H9 (cell line): ENCODE data around the gene MED9. TPM values are rescaled to one million over a fixed set of nuclear protein-coding genes. Genes with fewer than 3 reads are reported as not detected.

Experiments used
- DNase-seq: peaks from one replicate; pipeline ENCODE4 v3.0.0-alpha.2; 2017
- H2AFZ ChIP-seq: one replicate; pipeline ENCODE4 v1.6.1; 2013; ENCODE audit warnings: mild to moderate bottlenecking, low read length, control low read depth, moderate library complexity
- H2AK5ac ChIP-seq: 2 replicates; pipeline ENCODE4 v1.6.1; 2013; ENCODE audit warnings: low read length, control low read depth, mixed read lengths; ENCODE audit not compliant: insufficient read length
- H2BK120ac ChIP-seq: one replicate; pipeline ENCODE4 v1.6.1; 2013; ENCODE audit warnings: low read depth, mild to moderate bottlenecking, low read length, control low read depth, inconsistent platforms; ENCODE audit not compliant: poor library complexity, severe bottlenecking
- H2BK12ac ChIP-seq: 2 replicates; pipeline ENCODE4 v1.6.1; 2013; ENCODE audit warnings: low read length, control low read depth, mixed read lengths, low read depth; ENCODE audit not compliant: insufficient read length
- H2BK15ac ChIP-seq: 2 replicates; pipeline ENCODE4 v1.6.1; 2013; ENCODE audit warnings: low read depth, low read length, control low read depth
- H2BK20ac ChIP-seq: one replicate; pipeline ENCODE4 v1.6.1; 2013; ENCODE audit warnings: low read depth, mild to moderate bottlenecking, low read length, control low read depth, inconsistent platforms; ENCODE audit not compliant: poor library complexity, severe bottlenecking
- H2BK5ac ChIP-seq: 2 replicates; pipeline ENCODE4 v1.6.1; 2013; ENCODE audit warnings: low read length, control low read depth, mixed read lengths; ENCODE audit not compliant: insufficient read length
- H3K14ac ChIP-seq: 2 replicates; pipeline ENCODE4 v1.6.1; 2013; ENCODE audit warnings: low read length, control low read depth; ENCODE audit not compliant: insufficient read depth
- H3K18ac ChIP-seq: 2 replicates; pipeline ENCODE4 v1.6.1; 2013; ENCODE audit warnings: low read depth, mild to moderate bottlenecking, mixed read lengths, low read length, control low read depth; ENCODE audit not compliant: insufficient read length
- H3K23ac ChIP-seq: 2 replicates; pipeline ENCODE4 v1.6.1; 2013; ENCODE audit warnings: low read length, control low read depth, mixed read lengths, low read depth; ENCODE audit not compliant: insufficient read length
- H3K23me2 ChIP-seq: 2 replicates; pipeline ENCODE4 v1.6.1; 2013; ENCODE audit warnings: low read depth, mild to moderate bottlenecking, mixed read lengths, low read length, control low read depth; ENCODE audit not compliant: insufficient read length, poor library complexity, severe bottlenecking
- H3K27ac ChIP-seq: 2 replicates; pipeline ENCODE4 v1.5.1; 2013; ENCODE audit warnings: low read length, control low read depth, mixed read lengths, low read depth; ENCODE audit not compliant: insufficient read length
- H3K27me3 ChIP-seq: 2 replicates; pipeline ENCODE4 v1.6.1; 2013; ENCODE audit warnings: low read length, control low read depth, inconsistent platforms; ENCODE audit not compliant: insufficient read depth
- H3K4ac ChIP-seq: 2 replicates; pipeline ENCODE4 v1.6.1; 2013; ENCODE audit warnings: low read depth, mild to moderate bottlenecking, control low read depth, inconsistent platforms, low read length, moderate library complexity
- H3K4me1 ChIP-seq: 2 replicates; pipeline ENCODE4 v1.6.1; 2013; ENCODE audit warnings: low read length, control low read depth, inconsistent platforms; ENCODE audit not compliant: insufficient read depth
- H3K4me2 ChIP-seq: 2 replicates; pipeline ENCODE4 v1.6.1; 2013; ENCODE audit warnings: low read length, control low read depth, mixed read lengths; ENCODE audit not compliant: insufficient read length, insufficient read depth
- H3K56ac ChIP-seq: 2 replicates; pipeline ENCODE4 v1.6.1; 2013; ENCODE audit warnings: low read depth, mild to moderate bottlenecking, mixed read lengths, low read length, control low read depth; ENCODE audit not compliant: insufficient read length
- H3K79me1 ChIP-seq: 2 replicates; pipeline ENCODE4 v1.6.1; 2013; ENCODE audit warnings: low read depth, mild to moderate bottlenecking, moderate library complexity, low read length, control low read depth, inconsistent platforms; ENCODE audit not compliant: insufficient read depth, poor library complexity, severe bottlenecking
- H3K79me2 ChIP-seq: 2 replicates; pipeline ENCODE4 v1.6.1; 2013; ENCODE audit warnings: low read length, control low read depth, inconsistent platforms; ENCODE audit not compliant: insufficient read depth
- H3K9ac ChIP-seq: 2 replicates; pipeline ENCODE4 v1.6.1; 2013; ENCODE audit warnings: low read length, control low read depth, mixed read lengths; ENCODE audit not compliant: insufficient read length; ENCODE audit errors: extremely low read depth
- H3K9me3 ChIP-seq: one replicate; pipeline ENCODE4 v1.6.1; 2013; ENCODE audit warnings: low read depth, low read length, inconsistent platforms; ENCODE audit not compliant: control insufficient read depth
- H3T11ph ChIP-seq: one replicate; pipeline ENCODE4 v1.6.1; 2013; ENCODE audit warnings: mild to moderate bottlenecking, low read length, control low read depth, inconsistent platforms
- H4K20me1 ChIP-seq: one replicate; pipeline ENCODE4 v1.6.1; 2013; ENCODE audit not compliant: control insufficient read depth, insufficient read length, insufficient read depth
- H4K5ac ChIP-seq: 2 replicates; pipeline ENCODE4 v1.6.1; 2013; ENCODE audit warnings: low read depth, mild to moderate bottlenecking, mixed read lengths, low read length, control low read depth; ENCODE audit not compliant: insufficient read length
- H4K8ac ChIP-seq: replicated peaks from 2 replicates; pipeline ENCODE4 v1.6.1; 2013; ENCODE audit warnings: low read length, control low read depth, mixed read lengths, low read depth; ENCODE audit not compliant: insufficient read length
- H4K91ac ChIP-seq: 2 replicates; pipeline ENCODE4 v1.6.1; 2013; ENCODE audit warnings: low read depth, mild to moderate bottlenecking, moderate library complexity, mixed read lengths, low read length, control low read depth; ENCODE audit not compliant: insufficient read length
- H3K27ac Mint-ChIP-seq, 3 experiments: 2 replicates in 2 of 3; 3 replicates in 1 of 3; pipeline ENCODE4 v1.8.0; 2020 to 2021; ENCODE audit warnings: mixed read lengths in 3 of 3, mild to moderate bottlenecking in 1 of 3, moderate library complexity in 1 of 3
- H3K27me3 Mint-ChIP-seq: 2 replicates; pipeline ENCODE4 v1.8.0; 2021; ENCODE audit warnings: low read depth, mild to moderate bottlenecking, moderate library complexity, mixed read lengths
- H3K36me3 Mint-ChIP-seq, 3 experiments: 2 replicates in 2 of 3; 3 replicates in 1 of 3; pipeline ENCODE4 v1.8.0; 2020 to 2021; ENCODE audit warnings: low read depth in 3 of 3, mixed read lengths in 3 of 3; ENCODE audit not compliant: insufficient read depth in 1 of 3
- H3K4me1 Mint-ChIP-seq, 2 experiments: 2 replicates each; pipeline ENCODE4 v1.8.0; 2020; ENCODE audit warnings: mixed read lengths in 2 of 2
- H3K4me3 Mint-ChIP-seq, 2 experiments: 2 replicates in 1 of 2; 3 replicates in 1 of 2; pipeline ENCODE4 v1.8.0; 2020 to 2021; ENCODE audit warnings: mild to moderate bottlenecking in 2 of 2, mixed read lengths in 2 of 2, moderate library complexity in 1 of 2
- H3K9me3 Mint-ChIP-seq, 2 experiments: 2 replicates in 1 of 2; 3 replicates in 1 of 2; pipeline ENCODE4 v1.8.0; 2020; ENCODE audit warnings: mild to moderate bottlenecking in 2 of 2, mixed read lengths in 2 of 2, moderate library complexity in 1 of 2
- WGBS: extraction: QIAGEN DNeasy Blood & Tissue Kit; methylation state at CpG from one replicate; pipeline ENCODE4 v1.1.7; 2013; ENCODE audit warnings: missing lambda C conversion rate, low lambda C conversion rate, mixed read lengths; ENCODE audit not compliant: insufficient read length; ENCODE audit errors: extremely low coverage; 5-methylcytosine and 5-hydroxymethylcytosine counted together
- total RNA-seq: library from RNA; stranded (reverse); gene quantifications from 2 replicates; pipeline ENCODE4 v1.2.1, GENCODE V29; 2021
- TF ChIP-seq, protein P1 (sequence below): fragments of 200-600 bp; sonication (generic); conservative IDR thresholded peaks from 3 replicates; pipeline ENCODE4 v1.8.0; 2021; ENCODE audit warnings: antibody characterized with exemption, mild to moderate bottlenecking

The MED9 gene
- total RNA-seq, 1 experiment from 2014 or later: 20.0 TPM

DNA sequence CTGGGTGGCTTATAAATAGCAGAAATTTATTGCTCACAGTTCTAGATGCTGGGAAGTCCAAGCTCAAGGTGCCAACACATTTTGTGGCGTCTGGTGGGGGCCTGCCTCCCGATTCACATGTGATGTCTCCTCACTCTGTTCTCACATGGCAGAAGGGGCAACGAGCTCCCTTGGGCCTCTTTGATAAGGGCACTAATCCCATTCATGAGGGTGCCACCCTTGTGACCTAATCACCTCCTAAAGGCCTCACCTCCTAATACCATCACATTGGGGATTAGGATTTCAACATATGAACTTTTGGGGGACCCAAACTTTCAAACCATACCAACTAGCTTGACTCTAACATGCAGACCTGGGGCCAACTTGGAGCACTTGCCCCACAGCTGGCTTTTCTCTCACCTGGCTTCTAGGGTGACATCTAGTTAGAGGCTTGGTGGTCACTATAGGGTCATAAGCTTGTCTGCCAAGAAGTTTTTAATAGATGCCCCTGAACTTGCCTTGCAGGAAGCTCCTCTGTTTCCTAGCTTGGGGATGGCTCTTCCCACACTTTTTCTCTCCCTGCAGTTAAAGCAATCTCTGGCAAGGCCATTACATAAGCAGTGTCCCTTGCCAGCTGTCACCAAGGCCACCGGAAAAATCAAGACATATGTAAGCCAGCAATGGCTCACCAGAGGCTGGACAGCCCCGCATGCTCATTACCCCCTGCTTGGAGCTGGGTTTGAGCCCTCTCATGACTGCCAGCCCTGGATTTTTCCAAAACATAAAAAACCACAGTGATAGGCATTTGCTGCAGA lies 8.4 kb upstream of the MED9 start:
- Histone ChIP-seq H3K23ac (no peak overlapping the region), H3K79me2 (no peaks in the 10 kb centered on the region), H2BK120ac (no peak overlapping the region), H4K8ac (no peak overlapping the region), H4K91ac (no peak overlapping the region), H3K27ac (no peak overlapping the region), H2AFZ (no peak overlapping the region), H2BK15ac (no peak overlapping the region), H3K14ac (no peak overlapping the region; the same call in 1 of the 2 replicates), H3K4me2 (no peak overlapping the region), H2BK20ac (no peak overlapping the region), H2BK12ac (no peak overlapping the region), H3K4ac (no peak overlapping the region), H3K9ac (no peak overlapping the region), H4K5ac (no peak overlapping the region), H3K27me3 (no peaks in the 10 kb centered on the region), H2BK5ac (no peak overlapping the region), H4K20me1 (no peaks in the 10 kb centered on the region), H3K4me1 (no peaks in the 10 kb centered on the region), H3K79me1 (no peaks in the 10 kb centered on the region), H3K18ac (no peak overlapping the region), H3K56ac (no peak overlapping the region), H3K9me3 (no peaks in the 10 kb centered on the region), H3T11ph (no peak overlapping the region), H2AK5ac (no peak overlapping the region), H3K23me2 (no peaks in the 10 kb centered on the region)
- Mint-ChIP-seq H3K36me3 (no peaks in the 10 kb centered on the region), H3K4me3 (no peak overlapping the region), H3K27ac (peak overlapping the region in 1 of 3 experiments; percentile 49; a peak in 2 of 7 replicates), H3K27me3 (peaks cover 52% of the 10 kb centered on the region), H3K9me3 (no peaks in the 10 kb centered on the region), H3K4me1 (peaks cover 0 to 3% of the 10 kb centered on the region in 2 experiments; a peak in 3 of 4 replicates)
- WGBS: no CpG with 5 or more reads among the region's 5 CpGs
- TF ChIP-seq, protein P1, sequence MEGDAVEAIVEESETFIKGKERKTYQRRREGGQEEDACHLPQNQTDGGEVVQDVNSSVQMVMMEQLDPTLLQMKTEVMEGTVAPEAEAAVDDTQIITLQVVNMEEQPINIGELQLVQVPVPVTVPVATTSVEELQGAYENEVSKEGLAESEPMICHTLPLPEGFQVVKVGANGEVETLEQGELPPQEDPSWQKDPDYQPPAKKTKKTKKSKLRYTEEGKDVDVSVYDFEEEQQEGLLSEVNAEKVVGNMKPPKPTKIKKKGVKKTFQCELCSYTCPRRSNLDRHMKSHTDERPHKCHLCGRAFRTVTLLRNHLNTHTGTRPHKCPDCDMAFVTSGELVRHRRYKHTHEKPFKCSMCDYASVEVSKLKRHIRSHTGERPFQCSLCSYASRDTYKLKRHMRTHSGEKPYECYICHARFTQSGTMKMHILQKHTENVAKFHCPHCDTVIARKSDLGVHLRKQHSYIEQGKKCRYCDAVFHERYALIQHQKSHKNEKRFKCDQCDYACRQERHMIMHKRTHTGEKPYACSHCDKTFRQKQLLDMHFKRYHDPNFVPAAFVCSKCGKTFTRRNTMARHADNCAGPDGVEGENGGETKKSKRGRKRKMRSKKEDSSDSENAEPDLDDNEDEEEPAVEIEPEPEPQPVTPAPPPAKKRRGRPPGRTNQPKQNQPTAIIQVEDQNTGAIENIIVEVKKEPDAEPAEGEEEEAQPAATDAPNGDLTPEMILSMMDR: no peak
- no peak for DNase-seq
